Medulla oblongata (tissue), 1 donor: ENCODE measurements around the gene ADAT2.

Experiments
- DNase-seq: peaks from one replicate; pipeline ENCODE4 v3.0.0-alpha.2; 2015; ENCODE audit errors: extremely low spot score

ADAT2 gene

GRCh38 chr6:143441680-143442545, 8.6 kb downstream of the ADAT2 start:
- DNase-seq = no peak

- DNase-seq = no peak
These were observed 9.5 kb downstream of the ADAT2 start for GRCh38 chr6:143441010-143441409.

DNA sequence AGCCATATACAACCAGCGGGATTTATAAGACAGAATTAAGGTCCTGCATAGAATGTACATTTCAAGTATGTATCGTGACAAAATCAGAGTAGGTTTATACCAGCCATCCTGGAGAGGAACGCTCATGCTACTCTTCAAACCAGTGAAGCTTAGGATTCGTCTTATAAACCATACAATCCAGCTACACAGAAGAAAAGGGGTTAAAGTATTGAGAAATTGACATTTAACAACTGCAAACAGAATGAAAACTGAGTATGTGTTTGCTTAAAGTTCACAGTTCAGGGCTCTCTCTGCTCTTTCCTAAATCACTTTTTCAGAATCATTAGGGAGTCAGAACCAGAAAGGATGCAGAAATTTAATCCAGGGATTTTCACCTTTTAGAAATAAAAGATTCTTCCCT, 17.9 kb downstream of the ADAT2 start:
- DNase-seq = no peak

DNA sequence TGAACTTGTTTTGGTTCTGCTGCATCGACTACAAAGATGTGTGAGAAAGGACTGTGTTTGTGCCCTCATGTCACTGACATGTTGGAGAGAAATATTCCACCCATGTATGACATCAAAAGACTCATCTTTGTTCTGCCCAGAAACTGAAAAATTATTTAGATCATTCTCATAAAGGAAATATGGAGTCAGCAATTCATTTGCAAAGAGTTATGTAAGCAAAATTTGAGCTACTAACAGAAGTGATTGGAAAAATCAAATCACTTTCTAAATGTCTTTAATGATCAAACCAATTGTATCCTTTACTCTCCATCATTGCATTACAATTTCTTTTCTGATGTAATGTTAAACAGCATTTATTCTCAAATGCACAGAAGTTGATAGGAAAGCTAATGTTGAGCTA, 19.3 kb downstream of the ADAT2 start:
- DNase-seq = no peak

DNA sequence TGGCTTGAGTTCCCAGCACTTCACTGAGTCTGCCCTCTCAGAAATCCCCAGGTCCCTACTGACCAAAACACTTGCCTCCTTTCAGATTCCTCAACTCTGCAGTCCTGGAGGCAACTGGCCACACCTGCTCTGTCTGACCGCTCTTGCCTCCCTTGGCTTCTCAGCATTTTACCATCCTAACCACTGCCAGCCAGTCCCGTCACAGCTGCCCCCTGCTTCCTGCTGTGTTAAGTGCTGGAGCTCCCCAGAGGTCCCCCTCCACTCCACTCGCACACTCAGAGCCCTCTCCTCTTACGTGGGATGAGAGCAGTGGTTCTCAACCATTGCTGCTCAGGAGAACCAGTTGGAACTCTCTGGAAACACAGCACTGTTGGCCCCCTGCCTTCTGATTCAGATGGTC, 20.5 kb downstream of the ADAT2 start:
- no peak for DNase-seq

DNA sequence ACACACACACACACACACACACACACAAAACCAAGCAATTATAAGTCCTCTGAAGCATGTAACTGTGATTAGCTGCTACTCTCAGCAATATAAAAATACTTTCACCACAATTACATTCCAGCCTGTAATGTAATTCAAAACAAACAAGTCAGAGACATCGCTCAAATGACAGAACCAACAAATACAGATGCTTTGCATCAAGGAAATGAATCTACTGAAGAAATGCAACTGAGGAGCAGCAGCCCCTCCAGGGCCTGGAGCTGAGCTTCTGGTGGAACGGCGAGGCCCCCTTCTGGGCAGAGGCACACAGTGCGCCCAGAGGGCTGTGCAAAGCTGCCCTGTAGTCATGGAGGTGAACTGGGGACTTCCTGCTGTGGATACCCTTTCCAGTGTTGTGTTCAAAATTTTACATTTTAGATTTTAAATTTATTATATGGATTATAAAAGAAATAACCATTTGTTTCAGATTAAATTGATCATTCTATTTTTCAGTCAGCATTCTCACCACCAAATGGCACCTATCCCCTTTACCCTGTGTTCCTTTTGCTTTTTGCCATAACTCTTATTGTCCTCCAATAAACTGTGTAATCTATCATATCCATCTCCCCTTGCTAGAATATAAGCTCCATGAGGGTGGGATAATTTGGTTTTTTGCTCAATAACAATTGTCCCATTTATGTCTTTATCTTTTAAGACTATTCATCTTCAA, 23.2 kb downstream of the ADAT2 start:
- peak; percentile 79 for DNase-seq

DNA sequence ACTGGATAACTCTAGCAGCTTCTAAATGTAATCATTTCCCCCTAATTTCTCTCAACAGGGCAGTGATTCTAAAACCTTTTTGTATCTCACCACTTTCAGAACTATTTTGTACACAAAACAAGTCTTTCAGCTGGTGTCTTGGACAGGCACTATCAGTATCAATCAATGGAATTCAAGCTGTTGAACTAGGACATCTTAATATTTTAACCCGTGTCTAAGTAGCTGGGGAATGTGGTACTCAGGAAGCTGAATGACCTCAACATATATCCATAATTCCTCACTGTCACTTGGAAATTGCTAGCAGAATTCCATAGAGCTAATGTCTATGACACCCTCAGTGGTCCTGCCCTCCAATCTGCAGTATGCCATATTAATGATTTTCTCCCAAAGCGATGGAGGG, 24.5 kb downstream of the ADAT2 start:
- DNase-seq = no peak

DNA sequence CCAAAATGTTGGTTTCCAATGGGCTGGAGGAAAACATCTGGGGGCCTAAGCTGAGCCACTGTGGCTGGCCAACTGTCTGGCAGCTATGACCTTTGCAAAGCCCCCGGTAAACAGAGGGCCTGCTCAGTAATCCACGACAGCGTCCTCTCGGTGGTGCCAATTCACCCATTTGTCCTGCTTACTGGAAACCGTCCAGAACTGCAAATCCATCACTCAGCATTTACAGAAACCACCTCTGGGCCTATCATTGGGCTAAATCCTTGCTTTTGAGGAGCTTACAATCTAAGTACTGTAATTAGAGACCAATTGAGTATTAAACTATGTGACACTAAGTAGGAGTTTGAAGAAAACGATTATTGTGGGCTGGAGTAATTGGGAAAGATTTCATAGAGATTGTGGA, 31.0 kb downstream of the ADAT2 start:
- no peak for DNase-seq

GRCh38 chr6:143414769-143415168, 35.7 kb downstream of the ADAT2 start:
- DNase-seq = no peak

DNA sequence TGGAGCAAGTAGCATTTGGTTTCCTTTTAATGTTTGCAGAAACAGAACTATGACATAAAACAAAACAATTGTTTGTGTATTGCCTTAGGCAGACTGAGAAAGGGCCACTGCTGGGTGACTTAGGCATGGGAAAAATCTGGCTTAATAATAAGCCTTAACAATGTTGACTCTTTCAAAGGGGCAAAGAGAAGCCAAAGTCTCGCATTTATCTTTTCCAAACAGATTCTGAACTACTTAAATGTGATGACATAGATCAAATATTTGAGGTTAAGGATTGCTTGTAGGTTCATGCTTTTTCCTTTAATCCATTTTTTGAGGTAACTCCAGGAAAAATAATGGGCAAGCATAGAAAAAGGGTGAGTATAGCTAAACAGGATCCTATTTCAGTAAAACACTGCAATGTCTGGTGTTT, 39.6 kb downstream of the ADAT2 start:
- DNase-seq = no peak

GRCh38 chr6:143408787-143409162, 41.7 kb downstream of the ADAT2 start:
- DNase-seq = no peak

DNA sequence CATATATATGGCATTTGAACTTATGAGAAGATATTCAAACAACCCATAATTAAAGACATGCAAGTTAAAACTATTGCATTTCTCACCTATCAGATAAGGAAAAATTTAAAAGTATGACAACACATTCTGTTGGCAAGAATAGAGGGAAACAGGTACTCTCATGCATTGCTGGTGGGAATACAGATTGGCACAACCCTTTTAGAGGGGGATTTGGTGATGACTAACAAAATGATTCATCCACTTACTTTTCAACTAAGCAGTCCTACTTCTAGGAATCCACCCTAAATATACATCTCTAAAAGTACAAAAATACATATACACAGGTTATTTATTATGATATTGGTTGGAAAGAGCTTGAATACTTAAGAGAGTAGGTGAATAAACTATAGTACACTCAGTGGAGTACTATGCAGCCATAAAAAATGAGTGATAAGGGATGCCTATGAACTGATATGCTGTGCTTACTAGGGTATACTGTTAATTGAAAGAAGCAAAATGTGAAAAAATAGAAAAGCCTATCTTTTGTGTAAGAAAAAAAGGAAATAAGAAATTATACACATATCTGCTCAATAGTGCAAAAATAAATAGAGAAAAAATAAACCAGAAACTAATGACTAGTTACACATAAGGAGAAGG, 42.2 kb downstream of the ADAT2 start:
- no peak for DNase-seq

GRCh38 chr6:143406673-143407072, 43.8 kb downstream of the ADAT2 start:
- no peak for DNase-seq

DNA sequence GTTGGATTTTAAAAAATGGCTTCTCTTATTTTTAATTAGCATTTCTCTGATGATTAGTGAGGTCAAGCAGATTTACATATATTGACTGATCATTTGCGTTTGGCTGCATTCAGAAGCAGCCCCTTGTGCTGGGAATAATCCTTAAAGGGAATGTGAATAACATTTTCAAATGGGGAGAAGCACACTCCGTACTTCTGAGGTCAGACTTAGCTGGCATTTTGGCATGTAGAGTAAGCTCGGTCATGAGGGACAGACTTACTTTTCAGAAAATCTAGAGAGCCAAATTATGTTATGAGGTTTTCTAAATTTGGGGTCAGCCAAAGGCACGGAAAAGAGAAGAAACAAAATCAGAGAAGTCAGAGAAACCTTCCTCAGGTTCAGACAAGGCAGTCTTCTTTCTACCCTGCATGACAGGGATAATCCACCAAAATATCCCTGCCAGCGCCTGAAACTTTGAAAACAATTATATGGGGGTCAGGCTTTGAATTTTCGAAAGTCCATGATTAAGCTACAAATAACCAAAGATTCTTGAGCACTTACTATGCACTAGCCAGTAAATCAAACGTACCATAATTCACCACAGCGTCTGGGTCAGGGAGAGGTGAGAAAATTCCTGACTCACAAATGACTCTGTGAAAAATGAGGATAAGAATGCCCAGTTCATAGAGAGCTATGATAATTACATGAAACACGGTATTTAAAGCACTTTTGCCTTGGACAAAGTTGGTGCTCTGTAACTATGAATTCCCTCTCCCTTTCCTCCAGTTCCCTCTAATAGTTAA, 44.9 kb downstream of the ADAT2 start:
- no peak for DNase-seq

DNA sequence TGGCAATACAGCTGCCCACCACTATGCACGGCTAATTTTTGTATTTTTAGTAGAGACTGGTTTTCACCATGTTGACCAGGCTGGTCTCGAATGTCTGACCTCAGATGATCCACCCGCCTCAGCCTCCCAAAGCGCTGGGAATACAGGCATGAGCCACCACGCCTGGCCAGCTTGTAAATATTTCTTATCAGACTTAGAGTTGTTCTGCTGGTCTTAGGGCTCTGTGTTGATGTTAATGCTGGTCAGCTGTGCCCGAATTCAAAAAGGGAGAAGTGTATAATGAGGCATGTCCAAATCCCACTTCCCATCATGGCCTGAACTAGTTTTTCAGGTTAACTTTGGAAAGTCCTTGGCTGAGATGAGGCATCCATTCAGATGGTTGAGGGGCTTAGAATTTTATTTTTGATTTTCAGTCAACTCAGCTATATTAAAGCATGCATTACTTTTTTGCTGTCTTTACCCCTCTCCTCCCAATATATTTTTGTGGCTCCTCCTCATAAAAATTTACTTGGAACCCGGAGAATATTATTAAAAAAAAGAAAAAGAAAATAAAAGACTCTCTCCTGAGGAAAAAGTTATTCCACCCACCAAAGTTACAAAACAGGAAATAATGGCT, 47.7 kb downstream of the ADAT2 start:
- DNase-seq = no peak

- DNase-seq = no peak
These were observed 48.7 kb downstream of the ADAT2 start for GRCh38 chr6:143401636-143402370.

DNA sequence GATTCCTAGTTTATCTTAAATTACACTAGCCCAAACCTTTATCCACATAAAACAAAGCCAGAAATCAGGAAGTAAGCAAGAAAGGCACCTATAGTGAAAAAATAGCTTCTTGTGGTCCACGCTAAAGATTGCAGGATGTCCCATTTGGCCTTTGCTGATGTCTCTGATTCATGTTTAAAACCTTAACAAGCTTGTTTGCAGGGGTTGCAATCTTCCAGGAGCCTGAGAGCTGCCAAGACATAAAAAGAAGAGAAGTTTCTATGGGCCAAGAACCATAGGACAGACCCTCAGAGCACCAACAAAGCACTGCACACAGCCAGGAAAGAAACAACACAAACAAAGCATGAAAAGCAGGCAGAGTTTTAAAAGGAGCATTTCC, 49.4 kb downstream of the ADAT2 start:
- DNase-seq = no peak

DNA sequence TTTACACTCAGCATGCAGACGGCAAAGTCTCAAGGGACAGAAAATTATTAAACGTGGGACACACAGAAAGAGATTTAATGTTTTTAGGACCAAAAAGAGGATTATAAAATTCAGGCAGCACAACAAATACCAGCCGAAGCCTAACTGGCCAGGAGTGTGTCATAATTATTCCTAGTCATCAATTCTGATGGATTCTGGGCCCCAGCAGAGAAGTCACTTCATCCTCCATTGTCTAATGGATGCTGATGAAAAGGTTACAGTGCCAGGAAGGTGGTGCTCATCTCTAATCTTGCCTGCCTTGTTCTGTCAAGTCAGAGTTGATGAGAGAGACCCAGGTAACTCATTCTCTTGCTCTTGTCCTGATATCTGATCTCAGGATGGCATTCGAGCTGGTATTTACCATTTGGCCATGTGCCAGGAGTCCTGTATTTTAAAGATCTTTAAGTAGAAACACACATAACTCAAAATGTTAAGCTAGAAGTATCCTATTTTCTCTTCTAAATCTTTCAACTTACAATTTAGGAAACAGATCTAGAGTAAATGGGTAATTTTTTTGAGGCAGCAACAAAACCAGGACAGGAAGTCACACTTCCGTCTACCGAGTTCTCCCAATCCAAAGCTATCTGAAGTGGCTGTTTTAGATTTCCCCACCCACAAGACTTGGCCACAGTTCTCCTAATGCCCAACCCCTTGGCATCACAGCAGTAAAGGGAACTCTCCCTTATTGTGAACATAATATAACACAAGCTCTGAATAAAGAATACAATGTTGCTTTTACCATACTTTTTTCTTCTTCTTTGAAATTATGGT, 50.0 kb downstream of the ADAT2 start:
- peak; percentile 54 for DNase-seq

DNA sequence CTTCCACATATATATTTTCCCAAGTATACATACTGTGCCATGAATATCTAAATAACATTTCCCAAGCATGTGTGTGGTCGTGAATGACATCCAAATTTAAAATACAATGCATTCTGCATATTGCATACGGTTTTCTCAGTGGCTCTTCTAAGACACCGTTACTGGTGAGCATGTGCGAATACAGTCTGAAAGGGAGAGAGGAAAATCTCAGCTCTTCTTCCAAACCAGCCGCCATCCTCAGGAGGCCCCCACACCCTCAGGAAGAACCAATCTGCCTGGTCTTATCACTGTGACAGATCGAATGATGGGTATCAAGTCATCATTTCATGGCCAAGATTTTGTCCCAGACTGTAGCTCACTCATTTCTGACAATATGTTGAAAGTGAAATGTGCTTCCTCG, 50.7 kb downstream of the ADAT2 start:
- DNase-seq = no peak

GRCh38 chr6:143399176-143399575, 51.3 kb downstream of the ADAT2 start:
- no peak for DNase-seq
